OCI-LY7 (cell line): ENCODE data around the gene SARDH. TPM values are rescaled to one million over a fixed set of nuclear protein-coding genes. Genes with fewer than 3 reads are reported as not detected.

Source experiments
- BruUV-seq: library from RNA; stranded (reverse); fragments of 400-500 nt; replicated peaks from 2 replicates; lab custom pipeline; 2021; lab: Mats Ljungman, UMichigan
- CTCF ChIA-PET: fragments of 300-600 bp; sonication (Branson Sonifier 250); formaldehyde crosslinking; loops from one replicate; lab custom pipeline; 2022; ENCODE audit warnings: antibody characterized with exemption; ENCODE audit not compliant: unreplicated experiment; lab: Charles Lee
- POLR2A ChIA-PET: fragments of 300-600 bp; sonication (Branson Sonifier 250); formaldehyde crosslinking; loops from one replicate; lab custom pipeline; 2022; ENCODE audit warnings: antibody characterized with exemption; lab: Charles Lee
- DNase-seq: peaks from one replicate; pipeline ENCODE4 v3.0.0-alpha.2; 2015; ENCODE audit warnings: low spot score
- H2AFZ ChIP-seq: fragments of 200-600 bp; sonication (generic), shearing (Covaris generic); 2 replicates; pipeline ENCODE4 v1.6.1; 2014; ENCODE audit warnings: mild to moderate bottlenecking, antibody characterized with exemption, low read length, moderate library complexity
- H3K27ac ChIP-seq: fragments of 200-600 bp; sonication (generic); 2 replicates; pipeline ENCODE4 v1.5.1; 2014; ENCODE audit warnings: mixed run types, low read depth, mild to moderate bottlenecking, moderate library complexity, low read length, inconsistent platforms; ENCODE audit not compliant: poor library complexity, severe bottlenecking
- H3K36me3 ChIP-seq: fragments of 200-600 bp; sonication (generic); 2 replicates; pipeline ENCODE4 v1.6.1; 2014; ENCODE audit warnings: mild to moderate bottlenecking, antibody characterized with exemption, low read length, moderate library complexity, mixed read lengths; ENCODE audit not compliant: insufficient read depth
- H3K4me1 ChIP-seq: fragments of 200-600 bp; sonication (generic); 2 replicates; pipeline ENCODE4 v1.5.1; 2014; ENCODE audit warnings: mild to moderate bottlenecking, low read length; ENCODE audit not compliant: insufficient read depth, poor library complexity, severe bottlenecking
- H3K4me2 ChIP-seq: fragments of 200-600 bp; sonication (generic); 2 replicates; pipeline ENCODE4 v1.6.1; 2014; ENCODE audit warnings: mild to moderate bottlenecking, low read length
- H3K4me3 ChIP-seq: fragments of 200-600 bp; sonication (generic); 2 replicates; pipeline ENCODE4 v1.5.1; 2014; ENCODE audit warnings: mild to moderate bottlenecking, low read depth, low read length; ENCODE audit not compliant: poor library complexity, severe bottlenecking
- H3K79me2 ChIP-seq: fragments of 200-600 bp; sonication (generic); 2 replicates; pipeline ENCODE4 v1.6.1; 2016; ENCODE audit warnings: low read depth, mild to moderate bottlenecking, low read length, moderate library complexity, mixed read lengths; ENCODE audit not compliant: insufficient read depth
- H3K9me2 ChIP-seq: fragments of 200-600 bp; sonication (generic); 2 replicates; pipeline ENCODE4 v1.6.1; 2016; ENCODE audit warnings: mild to moderate bottlenecking, low read length, mixed read lengths; ENCODE audit not compliant: insufficient read depth
- H3K9me3 ChIP-seq: fragments of 200-600 bp; sonication (generic); 2 replicates; pipeline ENCODE4 v1.6.1; 2014; ENCODE audit warnings: mild to moderate bottlenecking, mixed run types, low read length, mixed read lengths
- H4K20me1 ChIP-seq: fragments of 200-600 bp; sonication (generic); 2 replicates; pipeline ENCODE4 v1.6.1; 2014; ENCODE audit warnings: mild to moderate bottlenecking, antibody characterized with exemption, low read length, moderate library complexity, mixed read lengths; ENCODE audit not compliant: insufficient read depth
- EZH2phosphoT487 ChIP-seq: fragments of 200-600 bp; sonication (generic); IDR thresholded peaks from 2 replicates; pipeline ENCODE4 v1.6.1; 2018; ENCODE audit warnings: low read depth, borderline replicate concordance, mild to moderate bottlenecking, mixed run types, antibody characterized with exemption, low read length, moderate library complexity, mixed read lengths
- intact Hi-C: fragments of 100-400 bp; cut with micrococcal nuclease; formaldehyde crosslinking; loops from one replicate; pipeline ENCODE4 v1.10.0; 2022; ENCODE audit not compliant: unreplicated experiment
- total RNA-seq, 2 experiments: library from RNA; depleted of rRNA in 1 of 2; stranded (reverse); fragments of >200 nt in 1 of 2; shearing (Covaris generic) in 1 of 2; gene quantifications; 2 replicates each; pipeline ENCODE4 v1.2.3, GENCODE V29; 2014 to 2022
- TF ChIP-seq, protein P1 (sequence below): fragments of 200-600 bp; sonication (generic); conservative IDR thresholded peaks from 2 replicates; pipeline ENCODE4 v1.5.1; 2014; ENCODE audit warnings: mild to moderate bottlenecking, antibody characterized with exemption, low read length, moderate library complexity, mixed read lengths

SARDH gene
- total RNA-seq, 2 experiments from 2014 or later: 42.8 to 60.8 TPM

DNA sequence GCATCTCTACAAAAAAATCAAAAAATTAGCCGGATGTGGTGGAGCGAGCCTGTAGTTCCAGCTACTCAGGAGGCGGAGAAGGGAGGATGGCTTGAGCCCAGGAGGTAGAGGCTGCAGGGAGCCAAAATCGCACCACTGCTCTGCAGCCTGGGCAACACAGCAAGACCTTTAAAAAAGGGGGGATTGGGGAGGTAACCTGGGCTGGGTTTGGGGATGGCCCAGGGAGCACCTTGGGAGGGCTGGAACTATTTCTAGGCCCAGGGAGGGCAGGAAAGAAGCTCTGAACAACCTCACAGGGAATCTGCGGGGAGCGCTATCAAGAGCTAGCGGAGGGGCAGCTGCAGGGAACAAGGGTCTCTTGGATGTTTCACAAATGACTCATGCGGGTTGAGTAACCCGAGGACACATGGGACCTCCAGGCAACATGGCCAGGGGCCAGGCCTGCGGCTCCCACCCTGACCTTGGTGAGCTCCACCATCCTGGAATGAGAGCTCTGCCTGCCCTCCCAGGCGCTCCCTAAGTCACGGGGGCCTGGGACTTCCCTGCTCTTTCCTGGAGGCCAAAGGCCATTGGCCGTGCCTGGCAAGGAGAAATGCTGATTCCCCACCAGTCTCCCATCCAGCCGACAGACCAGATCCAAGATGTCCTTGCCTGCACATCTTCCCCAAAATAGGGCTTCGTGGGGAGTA is 23.4 kb downstream of the SARDH start:
- Histone ChIP-seq H3K4me1 (peaks cover 29% of the 10 kb centered on the region), H3K36me3 (no peaks in the 10 kb centered on the region), H2AFZ (no peak overlapping the region), H3K79me2 (no peaks in the 10 kb centered on the region), H4K20me1 (no peaks in the 10 kb centered on the region), H3K27ac (no peak overlapping the region), H3K9me3 (no peaks in the 10 kb centered on the region), H3K4me2 (no peak overlapping the region), H3K4me3 (no peak overlapping the region), H3K9me2 (no peaks in the 10 kb centered on the region)
- no TSS peak for BruUV-seq
- no peak for TF ChIP-seq EZH2phosphoT487
- TF ChIP-seq, protein P1, sequence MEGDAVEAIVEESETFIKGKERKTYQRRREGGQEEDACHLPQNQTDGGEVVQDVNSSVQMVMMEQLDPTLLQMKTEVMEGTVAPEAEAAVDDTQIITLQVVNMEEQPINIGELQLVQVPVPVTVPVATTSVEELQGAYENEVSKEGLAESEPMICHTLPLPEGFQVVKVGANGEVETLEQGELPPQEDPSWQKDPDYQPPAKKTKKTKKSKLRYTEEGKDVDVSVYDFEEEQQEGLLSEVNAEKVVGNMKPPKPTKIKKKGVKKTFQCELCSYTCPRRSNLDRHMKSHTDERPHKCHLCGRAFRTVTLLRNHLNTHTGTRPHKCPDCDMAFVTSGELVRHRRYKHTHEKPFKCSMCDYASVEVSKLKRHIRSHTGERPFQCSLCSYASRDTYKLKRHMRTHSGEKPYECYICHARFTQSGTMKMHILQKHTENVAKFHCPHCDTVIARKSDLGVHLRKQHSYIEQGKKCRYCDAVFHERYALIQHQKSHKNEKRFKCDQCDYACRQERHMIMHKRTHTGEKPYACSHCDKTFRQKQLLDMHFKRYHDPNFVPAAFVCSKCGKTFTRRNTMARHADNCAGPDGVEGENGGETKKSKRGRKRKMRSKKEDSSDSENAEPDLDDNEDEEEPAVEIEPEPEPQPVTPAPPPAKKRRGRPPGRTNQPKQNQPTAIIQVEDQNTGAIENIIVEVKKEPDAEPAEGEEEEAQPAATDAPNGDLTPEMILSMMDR: no peak
- POLR2A ChIA-PET: no interaction called here
- intact Hi-C loops: loop anchor here (1.0 to 5.0 kb wide), 2 partner anchors 57 to 181 kb away; no protein-coding TSS in a partner anchor
- CTCF ChIA-PET: interaction anchor here (1.0 kb wide), 1 partner anchor 181 kb away, joined by 3 read pairs; no protein-coding TSS in a partner anchor
- DNase-seq: no peak

DNA sequence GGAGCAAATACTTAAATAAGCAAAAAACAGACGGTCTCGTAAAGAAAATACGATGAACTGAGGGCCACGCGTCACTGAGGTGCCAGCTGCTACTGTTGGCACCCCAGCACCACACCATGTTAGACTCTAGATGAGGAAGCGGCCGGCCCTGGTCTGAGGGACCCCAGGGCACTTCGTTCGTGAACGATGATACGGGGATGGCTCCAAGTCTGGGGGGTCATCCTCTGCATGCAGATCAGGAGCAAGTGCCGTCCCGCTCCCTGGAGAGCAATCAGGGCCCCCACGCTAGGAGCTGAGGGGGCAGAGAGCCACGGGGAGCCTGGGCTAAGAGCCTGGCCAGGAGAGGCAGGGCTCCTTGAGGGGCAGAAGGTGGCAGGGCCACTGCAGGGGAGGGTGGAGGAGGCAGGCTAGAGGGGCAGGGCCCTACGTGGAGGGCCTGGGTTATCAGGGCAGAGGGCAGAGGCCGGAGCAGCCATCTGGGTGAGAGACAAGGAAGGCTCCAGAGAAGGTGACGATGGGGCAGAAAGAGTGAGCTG is 24.1 kb downstream of the SARDH start:
- H3K36me3 ChIP-seq: no peaks in the 10 kb centered on the region
- H3K4me2 ChIP-seq: no peak overlapping the region
- no TSS peak for BruUV-seq
- CTCF ChIA-PET: no interaction called here
- H3K9me2 ChIP-seq: no peaks in the 10 kb centered on the region
- no peak for DNase-seq
- TF ChIP-seq, protein P1: no peak
- TF ChIP-seq EZH2phosphoT487: no peak
- no peak overlapping the region for H2AFZ ChIP-seq
- no peak overlapping the region for H3K4me3 ChIP-seq
- intact Hi-C loops: no loop called here
- no peak overlapping the region for H3K27ac ChIP-seq
- peaks cover 36% of the 10 kb centered on the region for H3K4me1 ChIP-seq
- no peaks in the 10 kb centered on the region for H3K9me3 ChIP-seq
- POLR2A ChIA-PET: no interaction called here
- H4K20me1 ChIP-seq: no peaks in the 10 kb centered on the region
- H3K79me2 ChIP-seq: no peaks in the 10 kb centered on the region
